DMS79 treated with DMSO at 0.1 percent for 48 hours (cell line): Measurements from ENCODE around the gene HOXA6.

Experiments
- DNase-seq: peaks from one replicate; lab custom pipeline; 2025; lab: John Stamatoyannopoulos, UW

Gene HOXA6

DNA sequence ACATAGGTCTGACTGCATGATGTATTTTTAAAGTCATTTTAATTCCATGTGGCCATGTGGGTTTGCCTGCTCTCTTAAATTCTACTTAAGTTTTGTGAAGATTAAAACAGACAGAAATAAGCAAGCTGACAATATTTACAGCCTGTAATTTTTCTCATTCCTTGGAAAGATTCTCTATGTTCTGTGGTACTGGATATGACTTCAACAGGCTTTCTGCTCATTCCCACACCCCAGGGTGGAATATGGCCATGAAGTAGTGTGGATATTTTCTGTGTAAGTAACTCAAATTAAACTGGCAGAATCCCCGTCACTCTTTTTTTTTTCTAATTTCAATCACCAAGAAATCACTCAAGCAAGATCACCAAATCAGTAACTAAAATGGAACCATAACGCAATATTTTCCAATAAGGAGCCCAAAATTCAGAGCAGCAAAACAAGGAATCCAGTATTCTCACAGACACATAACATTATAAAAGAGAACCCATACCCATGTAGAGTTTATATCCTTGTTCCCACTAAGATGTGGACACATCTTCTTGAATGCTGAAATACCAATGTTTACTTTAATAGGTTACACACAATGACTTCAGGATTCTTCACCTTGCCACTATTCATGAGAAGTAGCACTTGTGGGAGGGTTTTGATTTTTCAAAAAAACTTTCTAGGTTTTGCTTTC lies 9.8 kb downstream of the HOXA6 start:
- DNase-seq = no peak

DNA sequence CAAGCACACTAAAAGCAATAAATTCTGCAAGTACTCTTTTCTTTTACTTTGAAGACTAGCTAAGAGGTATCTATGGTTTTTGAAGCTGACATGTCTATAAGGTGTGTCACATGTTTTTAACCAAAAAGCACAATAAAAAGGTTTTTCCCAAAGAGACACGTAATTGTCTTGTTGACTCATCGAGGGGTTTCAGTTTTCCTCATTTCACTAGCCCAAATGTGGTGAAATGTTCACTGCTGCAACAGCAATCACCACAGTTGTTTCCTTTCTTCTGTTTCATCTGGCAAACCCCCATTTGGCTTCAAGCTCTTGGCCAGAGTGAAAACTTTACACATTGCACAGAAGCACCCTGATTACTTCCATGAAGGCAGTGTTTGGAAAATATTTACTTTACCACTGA lies 13.2 kb downstream of the HOXA6 start:
- DNase-seq = no peak

DNA sequence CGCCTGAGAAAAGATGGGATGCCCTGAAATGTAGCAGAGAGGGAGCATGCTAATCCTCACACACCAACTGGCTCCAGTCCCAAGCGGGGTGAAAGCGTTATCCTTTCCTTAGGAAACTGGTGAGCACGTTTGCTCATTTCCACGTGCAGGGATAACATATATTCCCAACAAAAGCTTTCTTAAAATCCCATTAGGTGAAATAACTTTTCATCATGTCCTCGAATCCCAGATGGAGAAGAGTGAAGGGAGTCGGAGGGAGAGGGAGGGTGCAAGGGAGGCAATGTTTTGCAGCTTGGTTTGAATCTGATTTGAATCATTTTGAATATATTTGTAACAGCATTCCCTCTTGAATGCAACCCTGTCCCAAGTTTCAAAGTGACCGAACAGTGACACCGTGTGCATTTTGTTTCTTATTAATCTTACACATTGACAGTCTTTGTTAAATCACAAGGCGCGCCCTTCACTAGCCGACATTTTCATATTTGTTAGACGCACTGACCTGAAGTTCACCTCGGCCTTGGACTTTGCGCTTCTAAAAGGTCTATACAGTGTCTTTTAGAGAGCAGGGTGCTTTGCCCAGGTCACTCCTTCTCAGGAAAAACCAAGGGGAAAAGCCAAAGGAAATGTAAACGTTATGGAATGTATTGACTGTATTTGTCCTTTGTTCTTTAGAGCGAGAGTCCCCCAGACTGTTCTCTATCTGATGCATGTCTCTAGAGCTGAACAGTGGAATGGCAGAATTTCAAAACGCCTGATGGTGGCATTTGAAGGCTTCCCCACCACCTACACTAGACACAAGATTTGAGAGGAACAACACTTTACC lies 14.0 kb downstream of the HOXA6 start:
- DNase-seq = no peak

DNA sequence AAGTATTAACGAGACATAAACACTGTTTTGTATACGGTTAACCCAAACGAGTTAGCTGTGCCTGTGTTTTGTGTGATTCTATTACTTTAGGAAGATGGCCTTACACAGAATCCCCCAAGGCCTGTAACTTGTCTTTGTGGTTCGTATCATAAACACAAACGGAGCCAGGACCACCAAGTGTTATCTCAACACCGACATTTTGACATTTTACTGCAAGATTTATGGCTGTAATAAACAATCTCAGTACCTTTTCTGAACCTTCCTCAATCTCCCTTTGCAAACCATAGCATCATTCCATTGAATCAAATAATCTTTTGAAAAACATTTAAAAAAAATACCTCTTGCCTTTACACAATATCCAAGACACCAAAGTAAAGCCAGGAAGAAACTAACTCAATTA lies 14.6 kb downstream of the HOXA6 start:
- DNase-seq = no peak

DNA sequence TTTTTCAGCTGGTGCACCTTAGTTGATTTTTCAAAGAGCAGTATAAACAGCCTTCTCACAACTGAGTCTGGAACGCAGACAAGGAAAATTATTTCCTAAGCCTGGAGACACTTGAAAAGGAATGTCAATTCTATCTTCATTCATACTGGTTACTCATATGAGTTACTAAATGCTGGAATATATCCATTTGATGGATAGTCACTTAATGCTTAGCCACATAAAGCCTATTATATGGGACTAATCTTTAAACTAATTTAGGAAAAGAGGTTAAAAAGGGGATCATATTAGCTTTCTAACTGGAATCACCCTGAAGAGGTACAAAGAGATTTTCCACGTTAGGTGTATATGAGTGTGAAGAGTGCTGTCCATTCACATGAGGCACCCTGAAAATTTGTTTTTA lies 15.4 kb downstream of the HOXA6 start:
- no peak for DNase-seq

DNA sequence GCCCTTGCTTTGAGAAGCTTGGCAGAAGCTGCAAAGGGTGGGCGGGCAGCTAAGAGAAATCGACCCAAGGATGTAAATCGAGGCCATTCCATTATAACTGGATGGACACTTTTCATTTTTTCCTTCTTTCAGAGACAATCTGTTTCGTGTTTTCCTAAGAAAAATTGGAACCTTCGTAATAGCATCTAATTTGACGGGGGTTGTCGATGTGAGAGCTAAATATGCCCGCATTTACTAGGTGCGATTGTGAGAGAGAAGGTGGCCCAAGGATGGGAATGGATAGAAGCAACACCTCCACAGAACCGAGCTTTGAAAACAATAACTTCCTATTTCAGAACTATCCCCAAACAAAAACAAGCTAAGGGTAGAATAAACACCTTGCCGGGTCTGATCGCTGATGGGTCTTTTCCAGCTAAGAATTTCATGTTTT lies 16.2 kb downstream of the HOXA6 start:
- DNase-seq = no peak

DNA sequence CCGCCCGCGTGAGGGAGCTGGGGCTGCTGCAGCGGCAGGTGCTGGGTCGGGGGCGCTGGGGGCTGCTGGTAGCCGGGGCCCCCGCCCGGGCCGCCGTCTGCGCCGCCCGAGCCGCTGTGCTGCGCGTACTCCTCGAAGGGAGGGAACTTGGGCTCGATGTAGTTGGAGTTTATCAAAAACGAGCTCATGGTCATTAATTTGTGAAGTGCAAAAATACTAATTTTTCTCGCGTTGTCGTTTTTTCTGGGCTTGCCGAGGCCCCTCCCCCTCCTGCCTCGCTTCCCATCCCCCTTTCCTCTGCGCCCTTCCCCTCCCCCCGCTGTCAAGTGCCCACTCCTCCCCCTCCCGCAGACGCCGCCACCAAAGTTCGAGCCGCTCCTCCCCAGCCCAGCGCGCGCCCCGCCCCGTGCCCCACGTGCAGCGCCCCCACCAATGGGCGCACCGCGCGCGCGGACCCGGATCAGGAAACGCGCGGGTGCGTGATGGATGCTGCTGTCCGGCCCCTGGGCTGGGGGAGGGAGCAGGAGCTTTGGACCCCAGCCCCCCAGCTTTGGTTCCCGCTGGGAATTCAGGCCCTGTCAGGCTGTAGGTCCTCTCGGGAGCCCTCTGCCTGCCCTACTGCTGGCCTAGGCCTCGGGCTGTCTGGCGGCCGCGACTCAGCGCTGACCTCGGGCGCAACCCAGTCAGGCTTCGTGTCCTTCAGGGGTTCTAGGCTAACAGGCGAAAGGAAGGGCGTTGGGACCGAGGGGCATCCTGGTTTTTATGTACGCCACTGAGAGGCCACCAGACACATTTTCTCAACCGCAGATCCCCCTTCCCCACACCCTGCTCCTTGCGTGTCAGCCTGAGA lies 16.8 kb downstream of the HOXA6 start, which contains the start of gene HOXA4:
Gene HOXA4, minus strand, starts transcription at position 218 of the 850 bp plus-strand sequence. Its CDS starts 24 bp downstream, at position 194.
- DNase-seq = peak; percentile 53

DNA sequence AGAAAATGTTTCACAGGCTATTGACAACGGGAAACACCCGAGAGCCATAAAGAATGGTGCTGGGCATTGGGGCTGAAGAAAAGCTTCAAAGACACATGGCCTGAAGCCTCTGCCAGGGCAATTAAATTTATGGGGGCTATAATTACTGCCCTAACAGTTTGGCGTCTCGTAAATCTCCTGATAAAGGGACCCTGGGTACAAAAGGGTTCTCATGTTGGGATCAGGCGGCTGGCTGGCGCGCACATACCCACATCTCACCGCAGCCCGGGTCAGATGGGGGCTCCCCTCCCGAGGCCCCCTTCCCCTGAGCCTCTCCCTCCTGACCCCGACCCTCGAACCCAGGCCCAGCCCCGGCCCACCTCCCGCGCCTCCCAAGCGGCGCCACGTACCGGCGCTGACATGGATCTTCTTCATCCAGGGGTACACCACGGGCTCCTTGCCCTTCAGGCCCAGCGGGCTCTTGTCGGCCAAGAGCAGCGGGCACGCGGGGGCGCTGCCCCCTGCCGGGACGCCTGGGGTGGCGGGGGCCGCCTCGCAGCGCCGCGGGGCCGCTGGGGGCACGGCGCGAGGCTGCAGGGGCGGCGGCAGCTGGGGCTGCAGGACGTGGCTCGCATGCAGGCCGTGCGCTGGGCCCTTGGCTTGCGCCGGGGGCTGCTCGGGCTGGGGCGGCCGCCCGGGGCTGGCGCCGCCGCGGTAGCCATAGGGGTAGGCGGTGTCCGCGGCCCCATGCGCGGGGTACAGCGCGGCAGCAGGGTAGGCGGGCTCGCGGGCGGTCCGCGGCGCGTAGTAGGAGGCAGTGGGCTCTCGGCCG lies 17.6 kb downstream of the HOXA6 start:
- DNase-seq = no peak

DNA sequence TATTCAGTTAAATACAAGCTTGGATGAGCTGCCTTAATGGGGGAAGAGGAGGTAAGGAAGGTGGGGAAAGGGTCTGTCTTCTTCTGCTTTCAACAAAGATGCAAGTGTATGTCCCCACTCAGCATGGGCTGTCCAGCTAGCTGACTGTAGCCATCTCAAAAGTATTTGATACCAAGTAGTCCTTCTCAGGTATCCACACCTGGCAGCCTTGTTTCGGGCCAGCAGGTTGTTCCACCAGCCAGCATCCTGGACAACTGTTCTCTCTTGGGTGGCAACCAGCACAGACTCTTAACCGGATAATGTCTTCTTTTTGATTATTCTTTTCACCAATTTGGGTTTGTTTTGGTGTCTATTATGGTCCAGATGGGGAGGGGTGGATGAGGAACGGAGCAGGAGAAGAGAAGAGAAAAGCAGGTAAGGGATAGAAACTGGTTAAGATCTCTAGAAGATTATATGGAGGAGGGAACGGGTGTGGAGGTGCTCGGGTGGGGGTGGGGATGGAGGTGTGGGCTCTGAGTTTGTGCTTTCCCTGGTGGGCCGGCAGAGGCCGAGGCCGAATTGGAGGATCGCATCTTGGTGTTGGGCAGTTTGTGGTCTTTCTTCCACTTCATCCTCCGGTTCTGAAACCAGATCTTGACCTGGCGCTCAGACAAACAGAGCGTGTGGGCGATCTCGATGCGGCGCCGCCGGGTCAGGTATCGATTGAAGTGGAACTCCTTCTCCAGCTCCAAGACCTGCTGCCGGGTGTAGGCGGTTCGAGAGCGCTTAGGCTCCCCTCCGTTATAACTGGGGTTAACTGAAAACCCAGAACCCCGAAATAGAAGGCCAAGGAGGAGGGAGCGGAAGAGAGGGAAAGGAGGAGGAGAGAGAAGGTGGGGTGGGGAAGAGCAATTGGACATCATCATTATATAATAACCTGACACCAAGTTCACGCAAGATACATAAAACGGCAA lies 18.5 kb downstream of the HOXA6 start:
- DNase-seq = no peak

DNA sequence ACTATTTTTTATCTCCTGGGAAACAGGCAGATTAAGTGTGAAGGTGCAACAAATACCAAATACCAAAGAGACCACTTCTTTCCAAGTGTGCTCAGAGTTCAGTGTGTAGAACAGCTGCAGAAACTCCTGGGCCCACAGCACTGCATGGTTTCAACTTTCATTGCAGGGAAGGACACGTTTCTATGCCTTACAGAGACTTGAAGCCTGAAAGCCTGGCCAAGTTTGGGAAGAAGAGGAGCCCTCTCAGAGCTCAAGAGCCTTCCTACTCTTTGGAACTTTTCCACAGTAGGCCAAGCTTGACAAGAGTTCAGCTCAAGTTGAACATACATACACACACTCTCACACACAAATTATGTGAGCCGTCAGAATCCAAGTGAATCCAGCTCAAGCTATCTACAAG lies 19.5 kb downstream of the HOXA6 start:
- DNase-seq = peak; percentile 93

DNA sequence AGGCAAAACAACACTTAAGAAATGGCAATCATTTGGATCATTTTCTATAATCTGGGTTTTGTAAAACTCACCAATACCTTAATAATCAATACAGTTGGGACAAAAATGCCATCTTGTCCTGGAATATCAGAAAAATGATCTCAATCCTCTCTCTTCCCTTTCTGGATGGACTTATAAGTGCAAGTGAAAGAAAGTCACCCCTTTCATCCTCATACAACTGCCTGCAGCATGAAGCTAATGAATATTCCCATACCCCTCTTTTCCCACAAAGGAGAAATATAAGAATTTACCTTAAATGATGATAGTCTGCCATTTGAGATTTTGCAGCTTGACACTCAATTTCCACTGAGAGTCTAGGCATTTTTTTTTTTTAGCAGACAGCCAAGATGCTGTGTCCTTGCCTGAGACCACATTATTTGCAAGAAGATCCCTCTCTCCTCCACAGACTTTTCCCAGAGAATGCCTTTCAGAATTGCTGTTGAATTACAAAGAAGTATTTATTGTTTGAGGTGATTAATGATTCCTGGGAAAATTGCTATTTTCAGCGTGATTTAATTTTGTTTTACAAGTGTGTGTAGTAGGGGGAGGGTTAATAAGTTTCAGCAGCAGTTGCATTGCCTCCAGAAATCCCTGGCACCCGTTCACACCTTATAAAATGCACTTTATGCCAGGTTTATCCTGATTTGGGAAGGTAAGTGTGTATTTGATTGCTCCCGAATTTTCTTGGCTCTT lies 20.8 kb downstream of the HOXA6 start:
- no peak for DNase-seq

DNA sequence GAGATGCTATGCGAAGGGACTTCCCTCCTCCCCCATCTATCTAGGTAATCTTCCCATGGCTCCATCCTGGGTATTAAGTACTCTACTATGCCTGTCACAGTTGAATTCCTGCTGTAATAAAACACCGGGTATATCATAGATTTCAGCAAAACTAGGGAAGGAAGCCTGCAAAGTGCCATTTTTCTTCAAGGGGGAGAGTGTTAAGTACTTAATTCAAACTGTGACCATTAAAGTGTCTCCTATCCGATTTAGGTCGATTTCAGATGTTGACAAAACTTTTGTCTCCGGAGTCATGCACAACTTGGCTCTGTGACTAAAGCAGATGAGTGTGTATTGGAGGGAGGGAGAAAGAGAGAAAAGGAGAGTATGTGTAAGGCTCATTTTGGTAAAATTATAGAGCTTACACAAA lies 21.6 kb downstream of the HOXA6 start:
- peak; percentile 42 for DNase-seq

DNA sequence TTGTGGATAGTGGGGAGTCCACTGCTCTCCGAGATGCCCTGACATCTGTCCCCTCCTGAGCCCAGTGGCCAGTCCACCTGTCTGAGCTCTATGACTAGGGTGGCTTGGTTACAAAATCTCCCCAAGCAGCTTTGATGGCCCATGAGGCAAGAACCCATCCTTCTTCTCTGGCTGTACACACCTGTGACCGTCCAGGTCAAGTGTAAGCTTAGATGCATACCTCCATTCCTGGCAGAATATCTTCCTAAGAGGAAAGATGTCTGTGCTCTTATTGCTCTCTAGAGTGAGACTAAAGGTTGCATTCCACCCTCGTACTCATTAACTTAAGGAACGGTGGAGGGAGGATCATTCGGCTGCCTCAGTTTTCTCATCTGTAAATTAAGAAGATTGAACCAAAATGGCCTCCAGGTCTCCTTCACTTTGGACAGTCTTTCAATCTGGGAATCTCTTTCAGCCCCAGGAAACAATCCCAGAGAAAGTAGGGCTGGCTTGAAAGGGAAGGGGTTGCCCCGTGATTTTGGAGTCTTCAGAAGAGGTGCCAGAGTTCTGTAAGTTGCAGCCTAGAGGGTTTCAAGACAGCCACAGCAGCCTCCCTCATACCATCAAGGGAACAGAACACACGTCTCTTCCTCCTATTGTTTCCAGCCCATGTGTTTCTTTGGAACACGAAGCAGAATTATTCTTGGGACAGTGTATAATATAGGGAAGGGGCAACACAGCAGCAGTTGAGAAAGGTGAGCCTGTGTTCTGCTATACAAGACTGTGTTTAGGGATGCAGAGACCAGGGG lies 22.5 kb downstream of the HOXA6 start:
- no peak for DNase-seq

DNA sequence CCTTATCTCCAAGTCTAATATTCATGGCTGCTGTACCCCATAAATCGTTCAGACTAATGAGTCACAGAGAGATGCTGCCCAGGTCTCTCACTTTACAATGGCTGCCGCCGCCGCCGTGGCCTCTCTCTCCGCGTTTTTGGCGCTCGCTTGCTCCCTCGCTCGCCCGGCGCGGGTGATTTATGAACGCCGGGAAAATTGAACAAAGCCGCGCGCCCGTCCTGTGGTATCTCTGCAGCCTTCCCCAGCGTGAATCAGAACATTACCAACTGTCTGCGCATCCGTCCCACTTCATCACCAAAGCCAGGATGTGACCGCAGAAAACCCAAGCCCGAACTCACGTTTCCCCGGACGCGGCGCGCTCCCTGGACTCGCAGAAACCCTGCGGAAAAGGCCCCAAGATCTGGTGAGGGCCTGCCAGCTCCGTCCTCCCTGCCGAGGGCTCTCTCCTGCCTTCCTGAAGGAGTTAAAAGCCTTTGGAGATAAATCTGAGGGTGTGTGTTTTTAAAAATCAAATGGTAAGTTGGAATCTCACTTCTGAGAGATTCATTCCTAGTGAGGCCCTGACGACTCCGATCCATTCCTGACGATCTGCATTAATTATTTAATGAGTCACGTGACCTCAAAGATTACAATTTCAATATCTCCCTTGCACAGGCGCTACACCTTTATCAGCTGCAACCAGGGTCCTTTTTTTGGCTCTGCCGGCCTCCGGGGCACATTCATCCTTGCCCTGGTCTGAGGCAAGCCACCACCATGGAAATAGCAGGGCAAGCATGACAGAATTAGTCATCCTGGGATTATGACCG lies 23.3 kb downstream of the HOXA6 start:
- DNase-seq = no peak

DNA sequence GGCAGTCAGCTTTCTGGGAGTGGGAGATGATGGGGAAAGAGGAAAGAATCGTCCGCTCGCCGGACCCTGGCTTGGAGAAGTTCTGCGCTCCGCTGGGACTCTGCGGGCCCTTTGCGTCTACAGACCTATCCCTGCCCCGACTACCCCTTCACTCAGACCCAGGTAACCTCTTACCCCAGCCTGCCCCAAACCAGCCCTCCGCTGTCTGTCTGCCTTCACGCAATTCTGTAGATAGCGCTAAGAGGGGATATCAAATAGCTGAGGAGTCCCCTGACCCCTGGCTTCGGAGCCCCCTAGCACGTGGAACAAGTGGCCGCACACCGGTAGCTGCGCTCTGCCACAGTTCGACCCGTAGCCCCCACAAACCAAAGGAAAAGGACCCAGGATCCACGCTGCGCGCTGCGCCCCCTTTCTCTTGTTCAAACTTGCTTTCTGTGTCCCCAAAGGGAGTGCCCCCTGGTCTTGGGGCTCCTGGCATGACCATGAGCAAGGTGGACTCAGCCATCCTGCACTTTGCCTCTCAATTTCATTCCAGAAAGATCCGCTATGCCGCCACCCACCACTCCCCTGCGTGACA lies 24.0 kb downstream of the HOXA6 start:
- DNase-seq = no peak

DNA sequence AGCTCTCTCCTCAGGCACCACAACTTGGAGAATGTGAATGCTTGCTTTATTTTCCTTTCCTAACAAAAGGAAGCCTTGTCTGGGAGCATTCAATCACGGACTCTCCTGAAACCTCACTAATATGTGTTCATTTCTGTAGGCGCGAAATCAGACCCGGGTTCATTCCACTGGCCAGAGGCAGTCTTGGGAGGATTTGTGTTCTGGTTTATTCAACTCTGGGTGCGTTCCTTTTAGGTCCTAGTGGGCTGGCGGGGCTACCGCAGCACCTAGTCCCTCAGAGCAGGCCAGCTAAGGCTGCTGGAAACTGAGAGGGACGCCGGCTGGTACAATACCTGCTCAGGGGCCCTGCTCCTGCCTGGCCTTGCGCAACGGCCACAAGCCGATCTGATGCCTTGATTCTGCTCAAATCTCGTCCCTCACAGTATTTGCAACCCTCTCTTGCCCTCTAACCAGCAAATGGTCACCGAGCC lies 24.5 kb downstream of the HOXA6 start:
- no peak for DNase-seq

DNA sequence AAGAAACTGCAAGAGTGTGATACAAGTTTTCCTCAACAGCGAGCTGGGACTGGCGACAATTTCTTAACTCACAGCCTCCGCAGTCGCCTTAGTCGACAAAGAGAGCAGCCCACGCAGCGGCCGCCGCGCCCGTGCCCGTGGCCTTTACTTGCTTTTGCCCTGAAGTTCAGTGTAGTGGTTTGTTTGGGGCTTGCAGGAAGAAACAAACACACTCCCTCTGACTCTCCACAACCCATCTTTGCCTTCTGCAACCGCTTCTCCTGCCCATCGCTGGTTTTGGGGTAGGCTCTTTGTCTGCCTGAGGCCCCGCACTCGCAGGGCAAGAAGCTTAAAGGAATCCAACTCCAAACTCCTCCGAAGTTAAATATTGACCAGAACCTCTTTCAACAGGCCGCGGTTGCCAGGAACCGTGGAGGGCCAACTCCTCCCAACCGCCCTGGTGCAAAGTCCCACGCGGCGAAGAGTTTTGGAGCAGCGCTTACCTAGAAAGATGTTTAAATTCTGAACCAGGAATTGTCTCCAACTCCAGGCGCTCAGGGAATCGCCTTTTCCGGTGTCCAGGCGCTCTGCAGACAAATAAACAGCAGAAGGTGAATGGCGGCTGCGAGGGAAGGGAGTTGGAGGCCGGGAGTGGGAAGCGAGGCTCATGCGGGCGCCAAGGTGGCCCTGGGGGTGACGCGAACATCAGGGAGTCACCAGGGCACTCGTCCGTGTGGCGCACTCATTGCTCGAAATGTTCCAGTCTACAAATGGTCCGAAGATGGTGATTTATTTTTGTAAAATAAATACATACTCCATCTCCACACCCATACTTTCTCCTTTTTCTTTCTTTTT lies 25.3 kb downstream of the HOXA6 start:
- DNase-seq = no peak
